ENCODE data around the gene PIGW.

- TF ChIP-seq CTCF (IDR thresholded peaks at IDR 0.05; ENCODE audit: poor library complexity, severe bottlenecking) (no peak), EZH2 (IDR thresholded peaks at IDR 0.05; ENCODE audit: borderline replicate concordance, insufficient read depth, low read length, poor library complexity, severe bottlenecking) (no peak), TAF1 (IDR thresholded peaks at IDR 0.05; ENCODE audit: low read depth) (no peak), RAD21 (conservative IDR thresholded peaks at IDR 0.05) (no peak), EP300 (conservative IDR thresholded peaks at IDR 0.05; ENCODE audit: poor library complexity, severe bottlenecking) (no peak), MXI1 (conservative IDR thresholded peaks at IDR 0.05; ENCODE audit: poor library complexity, severe bottlenecking) (no peak), REST (IDR thresholded peaks at IDR 0.05; ENCODE audit: borderline replicate concordance) (no peak), POLR2AphosphoS5 (IDR thresholded peaks at IDR 0.05) (no peak)
Measured at GRCh38 chr17:36494674-36495073, 40.1 kb upstream of the PIGW start.
